Measurements from ENCODE around the gene PCDH20. TPM values are rescaled to one million over a fixed set of nuclear protein-coding genes. Genes with fewer than 3 reads are reported as not detected.
A peak's percentile ranks its signal among the peaks of the same experiment; 100 is the strongest.

Gene PCDH20
- total RNA-seq, 4 donors from 2014 or later, result 0.21 to 2.0 (median 0.48) TPM

DNA sequence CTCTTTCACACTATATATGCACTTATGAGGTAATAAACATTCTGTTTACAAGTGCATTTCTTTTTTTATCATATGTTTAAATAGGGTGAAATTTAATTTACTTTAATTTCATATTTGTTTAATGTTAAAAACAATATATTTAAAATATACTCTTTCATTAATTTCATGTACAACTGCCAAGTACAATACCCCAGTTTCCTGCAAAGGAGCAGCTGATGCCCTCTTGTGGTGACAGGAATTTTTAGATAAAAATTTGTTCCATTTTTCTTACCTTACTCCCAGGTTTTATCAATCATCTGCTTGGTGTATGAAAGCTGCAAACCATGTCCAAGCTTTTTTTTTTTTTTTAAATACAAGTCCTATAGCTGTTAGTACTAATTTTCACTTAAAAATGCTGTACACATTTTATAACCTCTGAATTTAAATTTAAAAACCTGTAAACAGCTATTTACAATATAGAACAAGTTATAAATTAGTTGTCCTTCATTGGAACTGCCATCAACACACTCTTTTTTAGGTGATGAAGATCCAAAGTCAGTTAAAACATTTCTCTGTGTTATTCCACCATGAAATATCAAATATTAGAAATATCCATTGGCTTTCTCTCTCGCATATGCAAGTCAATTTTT, 4.9 kb downstream of the PCDH20 start:
- no peak overlapping the region for H3K27ac ChIP-seq
- no peaks in the 10 kb centered on the region for H3K9me3 ChIP-seq
- no peak for DNase-seq (ENCODE audit: low spot score in 2 of 2)
- TF ChIP-seq, protein P1, sequence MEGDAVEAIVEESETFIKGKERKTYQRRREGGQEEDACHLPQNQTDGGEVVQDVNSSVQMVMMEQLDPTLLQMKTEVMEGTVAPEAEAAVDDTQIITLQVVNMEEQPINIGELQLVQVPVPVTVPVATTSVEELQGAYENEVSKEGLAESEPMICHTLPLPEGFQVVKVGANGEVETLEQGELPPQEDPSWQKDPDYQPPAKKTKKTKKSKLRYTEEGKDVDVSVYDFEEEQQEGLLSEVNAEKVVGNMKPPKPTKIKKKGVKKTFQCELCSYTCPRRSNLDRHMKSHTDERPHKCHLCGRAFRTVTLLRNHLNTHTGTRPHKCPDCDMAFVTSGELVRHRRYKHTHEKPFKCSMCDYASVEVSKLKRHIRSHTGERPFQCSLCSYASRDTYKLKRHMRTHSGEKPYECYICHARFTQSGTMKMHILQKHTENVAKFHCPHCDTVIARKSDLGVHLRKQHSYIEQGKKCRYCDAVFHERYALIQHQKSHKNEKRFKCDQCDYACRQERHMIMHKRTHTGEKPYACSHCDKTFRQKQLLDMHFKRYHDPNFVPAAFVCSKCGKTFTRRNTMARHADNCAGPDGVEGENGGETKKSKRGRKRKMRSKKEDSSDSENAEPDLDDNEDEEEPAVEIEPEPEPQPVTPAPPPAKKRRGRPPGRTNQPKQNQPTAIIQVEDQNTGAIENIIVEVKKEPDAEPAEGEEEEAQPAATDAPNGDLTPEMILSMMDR (IDR thresholded peaks at IDR 0.05), result peak in 3 of 5 experiments; percentile 16 to 42 (median 17)
- TF ChIP-seq POLR2A (IDR thresholded peaks at IDR 0.05), result no peak
- H3K36me3 ChIP-seq, result no peaks in the 10 kb centered on the region
- H3K27me3 ChIP-seq, result peaks cover 0 to 18% of the 10 kb centered on the region in 2 donors
- 95 to 100% methylated on average over 1 of the region's 1 CpG for WGBS, 2 donors
- no peak overlapping the region for H3K4me3 ChIP-seq
- peaks cover 0 to 25% (median 0%) of the 10 kb centered on the region in 4 donors for H3K4me1 ChIP-seq

DNA sequence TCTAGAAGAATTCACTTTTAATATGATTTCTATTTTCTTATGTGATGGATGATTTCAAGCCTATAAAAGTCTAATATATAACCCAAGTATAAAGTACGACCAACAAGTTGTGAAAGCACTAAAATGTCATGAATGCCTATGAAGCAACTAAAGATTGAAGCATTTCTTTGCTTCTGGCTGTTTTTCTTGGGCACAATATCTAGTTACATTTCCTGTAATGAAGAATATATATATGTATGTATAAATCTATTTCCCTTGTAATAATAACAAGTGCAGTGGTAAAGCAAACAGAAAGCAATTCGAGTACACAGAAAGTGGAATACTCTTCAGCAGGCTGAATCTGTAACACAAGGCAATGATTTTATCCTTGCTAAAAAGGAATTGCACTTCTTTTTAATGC, 5.4 kb downstream of the PCDH20 start:
- no peak for DNase-seq (ENCODE audit: low spot score in 2 of 2)
- Histone ChIP-seq H3K4me1 (peaks cover 0 to 21% (median 0%) of the 10 kb centered on the region in 4 donors), H3K9me3 (no peaks in the 10 kb centered on the region), H3K4me3 (no peak overlapping the region), H3K27me3 (peaks cover 0 to 18% of the 10 kb centered on the region in 2 donors), H3K27ac (no peak overlapping the region), H3K36me3 (no peaks in the 10 kb centered on the region)
- TF ChIP-seq, protein P1 (IDR thresholded peaks at IDR 0.05), result no peak
- TF ChIP-seq POLR2A (IDR thresholded peaks at IDR 0.05), result no peak
- TF ChIP-seq EP300 (IDR thresholded peaks at IDR 0.05), result no peak
- 41 to 44% methylated on average over 2 of the region's 2 CpGs for WGBS, 2 donors

DNA sequence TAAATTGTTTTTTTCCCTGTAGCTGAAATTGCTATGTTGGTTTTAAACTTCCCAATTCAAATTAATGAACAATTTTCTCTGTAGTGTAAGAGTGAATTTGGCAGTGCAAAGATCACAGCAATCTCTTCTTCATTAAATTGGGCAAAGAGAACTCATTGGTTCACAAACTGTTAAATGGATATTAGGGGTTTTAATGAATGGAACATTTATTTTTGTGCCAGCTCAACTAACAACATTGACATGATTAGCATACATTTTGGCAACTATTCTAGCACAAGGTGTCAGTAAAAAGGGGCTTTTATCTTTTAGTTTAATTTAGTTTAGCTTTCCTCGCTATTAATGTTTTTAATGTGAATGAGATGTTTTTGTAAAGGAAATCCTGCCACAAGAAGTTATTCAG, 7.1 kb downstream of the PCDH20 start:
- H3K4me1 ChIP-seq, result peaks cover 0 to 4% (median 0%) of the 10 kb centered on the region in 4 donors
- H3K27ac ChIP-seq, result no peak overlapping the region
- TF ChIP-seq, protein P1 (IDR thresholded peaks at IDR 0.05), result no peak
- TF ChIP-seq POLR2A (IDR thresholded peaks at IDR 0.05) (no peak), EP300 (IDR thresholded peaks at IDR 0.05) (no peak)
- DNase-seq (ENCODE audit: low spot score in 2 of 2), result no peak
- no peaks in the 10 kb centered on the region for H3K36me3 ChIP-seq
- H3K9me3 ChIP-seq, result no peaks in the 10 kb centered on the region
- H3K27me3 ChIP-seq, result peaks cover 0 to 10% of the 10 kb centered on the region in 2 donors
- WGBS, 2 donors, result 0 to 2% methylated on average over 1 of the region's 1 CpG
- no peak overlapping the region for H3K4me3 ChIP-seq

DNA sequence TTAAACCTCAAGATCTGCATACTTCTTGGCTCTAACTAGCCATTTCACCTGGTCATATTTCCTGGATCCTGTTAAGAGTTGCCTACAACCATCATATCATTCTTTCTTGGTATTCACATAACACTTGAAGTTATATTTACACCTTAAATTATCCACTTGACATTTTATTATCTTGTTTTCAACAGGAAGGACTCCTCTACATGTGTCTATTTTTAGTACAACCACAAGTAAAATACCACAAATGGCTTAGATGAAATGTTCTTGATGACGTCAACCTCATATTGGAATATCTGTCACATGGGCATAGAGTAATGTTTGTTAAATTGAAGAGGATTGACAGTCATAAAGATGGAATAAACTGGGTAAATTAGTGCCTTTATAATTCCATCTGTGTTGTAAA, 9.4 kb downstream of the PCDH20 start:
- no peaks in the 10 kb centered on the region for H3K4me1 ChIP-seq
- H3K4me3 ChIP-seq, result no peak overlapping the region
- DNase-seq (ENCODE audit: low spot score in 2 of 2), result no peak
- 68 to 74% methylated on average over 1 of the region's 1 CpG for WGBS, 2 donors
- no peaks in the 10 kb centered on the region for H3K36me3 ChIP-seq
- H3K27me3 ChIP-seq, result no peaks in the 10 kb centered on the region
- TF ChIP-seq, protein P1 (IDR thresholded peaks at IDR 0.05), result no peak
- TF ChIP-seq POLR2A (IDR thresholded peaks at IDR 0.05) (no peak), EP300 (IDR thresholded peaks at IDR 0.05) (no peak)
- H3K27ac ChIP-seq, result no peak overlapping the region
- H3K9me3 ChIP-seq, result no peaks in the 10 kb centered on the region

DNA sequence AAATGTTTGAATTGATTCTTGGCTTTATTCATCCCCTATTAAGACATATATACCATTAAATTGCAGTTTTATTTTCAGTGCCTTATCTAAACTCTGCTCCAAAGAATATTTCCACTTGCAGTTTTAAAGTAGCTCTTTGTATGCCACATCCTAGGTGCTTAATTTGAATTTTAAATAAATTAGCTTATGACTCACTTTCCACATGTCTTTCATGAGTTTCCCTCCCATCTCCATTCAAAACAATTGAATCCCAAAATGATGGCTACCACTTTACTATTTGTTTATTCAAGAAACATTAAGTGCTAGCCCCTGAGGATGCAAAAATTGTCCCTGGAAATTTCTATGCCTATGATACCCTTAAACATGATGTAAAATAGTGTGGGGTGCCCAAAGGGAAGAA, 19.5 kb downstream of the PCDH20 start:
- H3K4me1 ChIP-seq, result no peaks in the 10 kb centered on the region
- TF ChIP-seq, protein P1 (IDR thresholded peaks at IDR 0.05), result no peak
- TF ChIP-seq POLR2A (IDR thresholded peaks at IDR 0.05) (no peak), EP300 (IDR thresholded peaks at IDR 0.05) (no peak)
- H3K36me3 ChIP-seq, result no peaks in the 10 kb centered on the region
- no peak overlapping the region for H3K27ac ChIP-seq
- no peaks in the 10 kb centered on the region for H3K9me3 ChIP-seq
- no peak overlapping the region for H3K4me3 ChIP-seq
- no peak for DNase-seq (ENCODE audit: low spot score in 2 of 2)
- H3K27me3 ChIP-seq, result no peaks in the 10 kb centered on the region

Data from tibial nerve (tissue), 4 donors.